NT2/D1 (cell line): Measurements from ENCODE around the gene OLFM3.

Experiments
- SUZ12 ChIP-seq: IDR thresholded peaks from 2 replicates; pipeline ENCODE4 v1.6.1; 2011; ENCODE audit not compliant: insufficient read length, insufficient read depth; ENCODE audit errors: extremely low read depth
- YY1 ChIP-seq: IDR thresholded peaks from 2 replicates; pipeline ENCODE4 v1.6.1; 2011; ENCODE audit not compliant: insufficient read length, insufficient read depth
- ZNF274 ChIP-seq: IDR thresholded peaks from 2 replicates; pipeline ENCODE4 v1.6.1; 2011; ENCODE audit warnings: mild to moderate bottlenecking, low read depth, low read length

DNA sequence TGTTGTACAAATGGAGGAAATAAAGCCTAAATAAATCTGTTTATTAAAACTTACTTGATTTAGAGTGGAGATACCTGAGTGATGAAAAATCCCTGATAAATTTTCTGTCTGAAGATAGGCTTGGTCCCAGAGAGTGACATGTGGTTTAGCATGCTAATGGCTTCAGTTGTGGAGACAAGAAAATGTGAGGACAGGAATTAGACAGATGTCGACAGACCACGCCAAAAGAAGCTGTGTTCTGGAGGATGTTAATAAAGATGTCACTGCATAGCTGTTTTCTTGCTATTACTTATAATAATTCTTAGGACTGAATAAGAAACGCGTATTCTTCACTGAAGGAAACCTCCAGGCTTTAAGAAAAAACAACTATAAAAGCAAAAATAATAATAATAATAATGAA, 154.9 kb downstream of the OLFM3 start:
- no peak for TF ChIP-seq YY1
- no peak for TF ChIP-seq ZNF274
- TF ChIP-seq SUZ12: no peak
